Measurements from ENCODE around the gene PACRG.

PACRG gene

DNA sequence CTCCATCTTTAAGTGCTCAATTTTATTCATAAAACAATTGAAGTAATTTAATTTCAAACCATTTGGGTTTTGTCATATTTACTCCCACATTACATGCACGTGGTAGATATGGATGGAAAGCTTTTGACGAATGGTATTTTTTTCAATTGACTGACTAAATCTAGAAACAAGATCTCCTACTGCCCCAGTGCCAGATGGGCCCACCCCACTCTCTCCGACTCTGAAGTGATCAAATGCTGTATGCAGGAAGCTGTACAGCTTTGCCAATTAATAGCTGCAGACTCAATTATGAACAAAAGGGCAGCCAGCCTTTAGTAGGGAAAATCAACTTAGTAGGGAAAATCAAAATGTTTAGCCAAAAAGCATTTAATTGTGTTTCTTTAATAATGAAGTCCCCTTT lies 46.2 kb downstream of the PACRG start:
- DNase-seq (ENCODE audit: low read depth in 1 of 2, low spot score in 1 of 2) = no peak

DNA sequence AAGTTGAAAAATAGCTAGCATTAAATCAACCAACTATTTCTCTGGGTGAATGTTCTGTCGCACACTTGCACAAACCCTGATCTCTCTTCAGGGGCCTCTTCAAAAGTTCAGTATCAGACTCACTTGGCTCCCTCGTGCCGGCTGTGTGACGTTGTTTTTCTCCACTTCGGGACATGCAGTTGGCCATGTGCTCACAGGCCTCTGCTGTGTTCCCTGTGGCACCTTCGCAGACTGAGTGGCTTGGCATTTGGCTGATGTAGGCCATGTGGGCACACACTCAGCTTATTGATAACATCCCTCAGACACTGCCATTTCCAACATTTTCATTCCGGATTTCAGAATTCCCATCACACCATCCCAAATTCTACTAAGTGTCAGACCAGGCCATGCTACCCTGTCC lies 49.3 kb downstream of the PACRG start:
- no peak for DNase-seq (ENCODE audit: low read depth in 1 of 2, low spot score in 1 of 2)

DNA sequence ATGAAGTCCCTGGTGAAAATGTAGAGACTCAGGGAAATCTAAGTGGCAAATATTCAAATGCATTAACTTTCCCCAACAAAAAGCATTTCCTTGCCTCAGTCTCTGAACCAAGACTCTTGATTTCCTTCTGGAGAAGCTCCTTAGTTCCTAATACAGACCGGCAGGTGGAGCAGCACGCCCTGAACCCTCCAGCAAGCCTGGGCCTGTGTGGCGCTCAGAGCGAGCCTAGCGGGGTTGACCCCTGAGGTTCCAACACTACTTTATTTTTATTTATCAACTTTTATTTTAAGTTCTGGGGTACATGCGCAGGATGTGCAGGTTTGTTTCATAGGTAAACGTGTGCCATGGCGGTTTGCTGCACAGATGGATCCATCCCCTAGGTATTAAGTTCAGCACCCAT lies 50.8 kb downstream of the PACRG start:
- no peak for DNase-seq (ENCODE audit: low read depth in 1 of 2, low spot score in 1 of 2)

DNA sequence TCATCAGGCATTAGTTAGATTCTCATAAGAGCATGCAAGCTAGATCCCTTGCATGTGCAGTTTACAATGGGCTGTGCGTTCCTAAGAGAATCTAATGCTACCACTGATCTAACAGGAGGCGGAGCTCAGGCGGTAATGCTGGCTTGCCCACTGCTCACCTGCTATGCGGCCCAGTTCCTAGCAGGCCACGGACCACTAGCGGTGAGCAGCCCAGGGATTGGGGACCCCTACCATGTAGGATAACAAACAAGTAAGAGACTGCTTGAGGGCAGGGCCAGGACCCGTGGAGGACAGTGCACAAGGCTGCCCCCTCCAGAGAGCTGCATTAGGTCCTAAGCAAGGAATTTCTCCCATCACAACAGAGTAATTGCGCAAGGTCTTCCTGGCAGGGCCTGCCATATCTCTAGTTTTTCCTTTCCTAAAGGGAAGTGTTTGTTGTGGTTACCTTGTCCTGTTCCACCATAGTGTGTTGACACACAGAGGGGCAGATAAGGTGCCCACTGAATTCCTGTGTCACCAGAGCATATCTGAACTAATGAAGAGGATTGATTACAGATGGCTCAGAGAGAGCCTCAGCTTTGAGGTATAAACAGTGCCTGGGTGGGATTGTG lies 58.0 kb downstream of the PACRG start:
- no peak for DNase-seq (ENCODE audit: low read depth in 1 of 2, low spot score in 1 of 2)

DNA sequence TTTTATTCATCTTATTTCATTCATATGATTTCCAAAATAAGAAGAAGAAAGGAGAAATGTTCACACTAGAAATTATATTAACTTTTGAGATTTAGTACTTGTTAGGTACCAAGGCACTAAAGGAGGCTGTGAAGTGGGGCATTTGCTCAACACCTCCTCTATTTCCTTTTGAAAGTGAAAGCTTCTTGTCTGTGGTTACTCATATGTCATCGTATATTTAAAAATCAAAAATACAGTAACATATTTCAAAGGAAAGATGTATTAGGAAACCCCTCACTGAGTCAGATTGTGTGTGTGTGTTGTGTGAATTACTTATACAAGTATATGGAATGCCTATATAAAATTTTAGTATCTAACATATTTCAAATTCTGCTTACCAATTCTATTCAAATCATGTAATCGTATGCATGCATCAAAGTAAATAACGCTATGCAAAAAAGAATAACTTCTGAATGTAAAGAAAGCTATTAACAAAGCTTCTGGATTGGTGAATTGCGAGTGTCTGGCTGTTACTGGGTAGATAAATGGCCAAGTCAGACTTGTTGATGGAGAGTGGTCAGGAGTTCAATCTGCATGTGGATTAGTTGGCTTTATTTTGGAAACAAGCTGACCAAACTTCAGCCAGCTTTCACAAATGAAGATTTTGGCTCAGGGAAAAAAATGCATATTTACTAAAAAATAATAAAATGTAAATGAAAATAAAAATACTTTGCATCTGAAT lies 70.9 kb downstream of the PACRG start:
- no peak for DNase-seq (ENCODE audit: low read depth in 1 of 2, low spot score in 1 of 2)

DNA sequence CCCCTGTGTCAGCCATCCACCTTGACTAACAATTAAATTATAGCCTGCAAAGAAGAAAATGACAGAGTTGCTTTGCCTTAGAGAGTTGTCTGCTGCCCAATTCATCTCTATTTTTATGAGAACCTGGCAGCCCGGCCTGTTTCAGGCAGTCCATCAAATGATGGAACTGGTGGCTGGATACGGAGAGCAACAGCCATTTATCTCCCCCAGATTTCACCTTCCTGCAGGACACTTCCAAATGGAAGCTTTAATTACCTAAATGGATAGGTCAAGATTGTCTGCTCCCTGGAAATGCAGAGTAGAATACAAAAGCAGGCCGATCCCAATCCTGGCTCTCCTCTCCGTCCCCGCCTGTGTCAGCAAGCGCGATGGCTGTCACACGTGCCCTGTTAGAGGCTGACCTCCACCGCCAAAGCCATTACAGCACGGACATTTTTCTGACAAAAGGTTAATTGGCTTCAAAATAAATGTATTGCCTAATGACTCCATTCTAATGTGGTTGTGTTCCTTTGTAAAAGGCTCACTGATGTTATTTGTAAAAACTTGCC lies 86.7 kb downstream of the PACRG start:
- DNase-seq (ENCODE audit: low read depth in 1 of 2, low spot score in 1 of 2) = no peak

DNA sequence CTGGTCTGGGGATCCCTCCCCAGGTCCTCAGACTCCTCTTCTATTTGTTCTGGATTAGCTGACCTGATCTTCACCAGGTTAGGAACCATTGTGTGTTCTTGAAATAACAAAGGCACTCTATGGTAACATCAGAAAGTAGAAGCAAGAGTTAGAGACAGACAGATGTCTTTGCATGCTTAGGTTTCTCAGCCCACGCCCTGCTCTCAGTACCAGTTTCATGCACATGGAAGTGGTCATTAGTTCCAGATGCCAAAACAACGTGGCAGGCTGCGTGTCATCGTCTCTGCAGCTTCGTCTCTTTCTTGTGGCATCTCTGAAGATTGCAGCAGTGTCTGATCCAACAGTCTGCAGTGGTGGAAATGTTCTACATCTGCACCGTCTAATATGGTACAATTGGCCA lies 89.4 kb downstream of the PACRG start:
- DNase-seq (ENCODE audit: low read depth in 1 of 2, low spot score in 1 of 2) = no peak

DNA sequence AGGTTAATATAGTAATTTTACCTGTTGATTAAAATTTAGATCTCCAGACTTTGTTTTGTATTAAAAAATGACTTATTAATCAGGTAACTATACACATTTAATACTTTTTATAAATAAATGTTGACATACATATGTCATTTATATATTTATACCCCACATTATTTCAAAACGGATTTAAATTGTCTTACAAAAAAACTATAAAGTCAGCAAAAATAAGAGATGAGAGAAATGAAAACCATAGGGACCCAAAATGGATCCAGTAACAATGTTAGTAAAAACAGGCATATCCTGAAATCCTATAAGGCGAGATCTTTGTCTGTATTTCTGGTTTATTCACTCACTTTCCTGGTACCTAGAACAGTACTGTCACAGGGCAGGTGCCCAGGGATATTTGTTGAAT lies 91.5 kb downstream of the PACRG start:
- DNase-seq (ENCODE audit: low read depth in 1 of 2, low spot score in 1 of 2) = no peak

DNA sequence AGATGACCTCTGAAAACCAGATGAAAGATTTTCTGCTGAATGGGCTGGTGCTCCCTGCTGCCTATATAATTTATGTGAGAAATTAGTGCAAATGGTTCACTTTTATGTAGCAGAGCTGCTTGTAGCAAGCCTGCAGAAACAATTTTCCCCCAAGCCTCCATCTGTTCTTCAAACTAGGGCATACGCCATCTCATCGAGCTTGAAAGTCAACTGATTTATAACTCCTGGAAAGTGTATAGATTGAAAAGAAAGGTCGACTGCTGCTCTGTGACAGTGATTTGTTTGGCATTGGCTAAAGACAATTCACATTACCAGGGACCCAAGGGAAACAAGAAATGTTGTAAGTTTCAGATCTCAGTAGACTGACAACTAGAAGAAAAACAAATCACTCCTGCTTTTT lies 93.3 kb downstream of the PACRG start:
- DNase-seq (ENCODE audit: low read depth in 1 of 2, low spot score in 1 of 2) = no peak

DNA sequence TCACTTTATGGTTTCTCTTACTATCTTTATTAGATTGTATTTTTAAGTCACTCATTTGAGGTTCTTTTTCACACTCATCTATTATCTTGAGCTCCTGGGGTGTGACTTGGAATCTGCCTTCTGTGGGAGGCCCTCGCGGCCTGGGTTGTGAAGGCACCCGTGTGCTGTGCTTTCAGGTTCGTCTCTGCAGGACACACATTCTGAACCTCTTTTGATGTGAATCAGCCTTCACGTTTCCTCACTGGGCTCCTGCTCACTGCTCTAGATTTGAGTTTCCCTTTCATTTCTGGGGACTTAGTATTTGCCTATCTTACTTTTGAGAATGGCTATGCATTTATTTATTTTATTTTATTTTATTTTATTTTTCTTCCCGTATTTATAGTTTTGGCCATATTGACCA lies 97.8 kb downstream of the PACRG start:
- no peak for DNase-seq (ENCODE audit: low read depth in 1 of 2, low spot score in 1 of 2)

DNA sequence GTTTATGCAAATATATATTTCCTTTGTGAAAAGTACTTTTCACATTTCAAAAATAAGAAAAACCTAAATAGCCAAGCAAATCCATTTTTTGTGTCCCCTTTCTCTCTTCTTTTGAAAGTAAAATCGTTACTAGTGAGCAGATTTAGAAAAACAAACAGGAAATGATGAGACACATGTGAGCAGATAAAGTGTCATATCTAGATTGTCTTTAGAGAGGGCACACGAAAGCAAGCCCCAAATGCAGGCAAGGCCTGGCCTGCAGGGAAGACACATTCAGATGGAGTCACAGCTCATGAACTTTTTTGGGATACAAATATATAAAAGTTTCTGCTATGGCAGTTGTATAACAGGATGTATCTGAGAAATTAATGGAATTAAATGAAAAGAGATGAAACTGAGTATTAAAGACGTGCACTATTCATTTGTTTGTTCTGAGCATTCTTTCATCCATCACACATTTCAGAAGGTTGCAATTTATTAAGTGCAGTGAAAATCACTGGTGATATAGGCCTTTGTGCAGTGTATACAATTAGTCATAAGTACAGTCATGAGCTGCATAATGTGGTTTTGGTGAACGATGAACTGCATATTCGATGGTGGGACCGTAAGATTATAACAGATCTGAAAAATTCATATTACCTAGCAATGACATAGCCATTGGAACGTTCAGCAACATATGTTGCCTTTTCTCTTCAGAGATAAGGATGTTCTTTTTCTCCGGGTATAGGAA lies 101.4 kb downstream of the PACRG start:
- no peak for DNase-seq (ENCODE audit: low read depth in 1 of 2, low spot score in 1 of 2)

DNA sequence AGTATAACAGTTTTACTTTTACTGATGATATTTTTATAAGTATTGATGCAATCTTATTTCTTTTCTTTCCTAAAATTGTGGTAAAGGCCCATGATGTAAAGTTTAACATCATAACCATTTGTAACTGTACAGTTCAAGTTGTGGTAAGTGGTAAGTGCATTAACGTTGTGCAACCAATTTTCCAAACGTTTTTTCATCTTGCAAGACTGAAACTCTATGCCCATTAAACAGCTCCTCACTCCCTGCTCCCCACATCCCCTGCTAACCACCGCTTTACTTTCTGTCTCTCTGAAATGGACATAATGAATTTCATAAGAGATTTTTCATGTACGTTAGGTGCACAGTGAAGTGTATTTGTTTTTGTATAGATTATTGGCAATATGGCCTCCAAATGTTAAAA lies 106.0 kb downstream of the PACRG start:
- no peak for DNase-seq (ENCODE audit: low read depth in 1 of 2, low spot score in 1 of 2)

DNA sequence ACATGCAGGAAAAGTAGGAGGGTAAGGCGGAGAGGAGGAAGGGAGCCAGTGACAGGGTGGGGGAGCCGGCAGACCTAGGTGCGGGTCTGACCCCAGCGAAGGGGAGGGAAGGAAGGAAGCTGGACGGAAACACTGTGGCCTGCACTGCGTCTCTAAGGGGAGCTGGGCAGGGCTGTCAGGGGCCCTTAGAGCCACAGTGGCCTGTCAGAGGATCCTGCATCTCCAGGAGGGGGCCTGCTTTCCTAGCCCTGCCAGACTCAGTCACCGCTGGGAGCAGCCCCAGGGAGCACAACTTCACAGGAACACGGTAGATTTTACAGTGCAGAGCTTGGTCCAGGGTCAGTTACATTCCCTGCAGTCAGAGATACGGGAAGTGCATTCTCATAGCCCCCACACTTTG lies 118.2 kb downstream of the PACRG start:
- no peak for DNase-seq (ENCODE audit: low read depth in 1 of 2, low spot score in 1 of 2)

DNA sequence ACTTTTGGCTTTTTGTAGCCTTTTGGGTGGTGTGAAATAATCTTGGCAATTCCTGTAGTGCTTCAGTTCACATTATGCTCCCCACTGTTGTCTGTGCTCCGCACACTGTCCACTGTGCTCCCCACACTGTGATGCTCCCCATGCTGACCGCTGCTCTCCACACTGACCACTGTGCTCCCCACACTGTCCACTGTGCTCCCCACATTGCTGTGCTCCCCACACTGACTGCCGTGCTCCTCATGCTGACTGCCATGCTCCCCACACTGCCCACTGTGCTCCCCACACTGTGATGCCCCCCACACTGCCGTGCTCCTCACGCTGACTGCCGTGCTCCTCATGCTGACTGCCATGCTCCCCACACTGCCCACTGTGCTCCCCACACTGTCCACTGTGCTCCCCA lies 118.9 kb downstream of the PACRG start:
- no peak for DNase-seq (ENCODE audit: low read depth in 1 of 2, low spot score in 1 of 2)

DNA sequence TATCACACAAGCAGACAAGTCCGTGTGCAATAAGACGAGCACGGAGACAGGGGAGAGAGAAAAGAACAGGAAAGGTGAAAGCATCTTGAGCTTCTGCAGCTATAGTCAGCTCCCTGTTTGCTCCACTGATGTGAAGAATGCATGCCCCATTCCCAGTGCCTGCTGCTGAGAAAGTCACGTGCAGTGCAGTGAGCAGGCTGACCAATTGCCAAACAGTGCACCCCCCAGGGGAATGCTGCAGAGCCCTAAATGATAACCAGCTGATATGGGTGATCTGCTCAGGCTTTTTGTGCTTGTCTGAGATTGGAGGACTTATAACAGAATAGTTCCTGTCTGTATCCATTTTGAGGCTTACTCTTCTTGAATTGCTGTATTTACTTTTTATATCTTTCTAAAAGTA lies 121.5 kb downstream of the PACRG start:
- no peak for DNase-seq (ENCODE audit: low read depth in 1 of 2, low spot score in 1 of 2)

DNA sequence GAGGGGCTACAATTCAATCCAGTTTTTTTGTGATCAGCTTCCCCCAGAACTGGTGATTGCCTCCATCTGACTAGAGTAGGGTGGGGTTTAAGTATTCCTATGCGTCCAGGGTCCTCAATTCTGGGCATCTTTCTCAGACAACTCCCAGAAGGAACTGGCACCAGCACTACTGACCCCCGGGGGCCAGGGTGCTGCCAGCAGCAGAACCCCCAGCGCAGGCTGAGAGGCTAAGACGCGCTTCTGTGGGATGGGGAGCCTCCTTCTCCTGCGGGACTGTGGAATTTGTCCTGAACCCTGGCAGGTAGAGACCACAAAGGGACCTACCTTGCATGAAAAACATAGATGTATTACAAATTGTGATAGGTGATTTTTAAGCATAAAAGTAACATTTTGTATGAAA lies 124.4 kb downstream of the PACRG start:
- DNase-seq (ENCODE audit: low read depth in 1 of 2, low spot score in 1 of 2) = no peak

DNA sequence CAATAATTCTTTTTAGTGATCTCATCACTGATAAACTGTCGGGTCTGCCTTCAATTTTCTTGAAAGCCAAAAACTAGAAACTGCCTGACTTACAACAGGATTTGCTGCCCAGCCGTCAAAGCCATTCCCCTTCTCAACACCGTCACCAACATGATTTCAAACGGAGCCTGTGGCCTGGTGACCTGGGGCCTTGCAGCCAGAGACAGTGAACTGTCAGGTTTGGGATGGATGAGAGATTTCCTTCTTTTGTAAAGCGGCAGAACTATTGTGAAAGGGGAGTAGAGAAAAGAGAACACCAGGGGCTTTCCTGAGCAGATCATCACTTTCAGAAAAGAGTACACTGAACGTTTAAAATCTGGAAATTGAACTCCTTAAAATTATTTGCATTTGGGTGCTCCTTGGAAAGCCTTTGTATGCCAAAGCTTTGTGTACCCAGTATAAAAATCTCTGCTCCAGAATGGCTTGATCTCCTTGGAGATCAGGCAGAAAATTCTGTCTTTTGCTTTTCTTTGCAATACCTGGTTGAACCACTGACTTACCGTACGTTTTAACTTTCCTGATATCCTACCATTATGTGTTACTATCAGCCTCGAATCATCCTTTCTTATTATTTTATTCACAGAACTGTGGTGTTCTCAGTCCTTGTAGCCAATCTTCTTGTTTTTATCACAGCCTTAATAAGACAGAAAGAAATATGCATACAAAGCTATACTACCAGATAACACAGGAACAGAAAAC lies 125.2 kb downstream of the PACRG start:
- DNase-seq (ENCODE audit: low read depth in 1 of 2, low spot score in 1 of 2) = no peak

DNA sequence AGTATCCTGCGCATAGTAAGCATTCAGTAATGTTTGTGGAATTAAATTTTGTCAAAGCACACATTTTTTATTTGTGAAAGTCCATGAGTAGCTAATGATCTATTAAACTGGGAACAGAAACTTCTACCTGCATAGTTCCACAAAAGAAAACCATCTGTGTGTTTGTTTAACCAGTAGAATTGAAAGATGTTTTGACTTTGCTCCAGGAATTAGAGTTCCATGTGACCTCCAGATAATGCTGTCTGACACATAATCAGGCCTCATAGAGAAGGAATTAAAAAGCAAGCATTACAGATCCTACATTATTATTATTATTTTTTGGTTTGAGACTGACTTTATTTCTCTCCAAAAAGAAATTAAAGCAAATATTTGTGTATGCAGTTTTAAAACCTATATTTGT lies 126.5 kb downstream of the PACRG start:
- no peak for DNase-seq (ENCODE audit: low read depth in 1 of 2, low spot score in 1 of 2)

DNA sequence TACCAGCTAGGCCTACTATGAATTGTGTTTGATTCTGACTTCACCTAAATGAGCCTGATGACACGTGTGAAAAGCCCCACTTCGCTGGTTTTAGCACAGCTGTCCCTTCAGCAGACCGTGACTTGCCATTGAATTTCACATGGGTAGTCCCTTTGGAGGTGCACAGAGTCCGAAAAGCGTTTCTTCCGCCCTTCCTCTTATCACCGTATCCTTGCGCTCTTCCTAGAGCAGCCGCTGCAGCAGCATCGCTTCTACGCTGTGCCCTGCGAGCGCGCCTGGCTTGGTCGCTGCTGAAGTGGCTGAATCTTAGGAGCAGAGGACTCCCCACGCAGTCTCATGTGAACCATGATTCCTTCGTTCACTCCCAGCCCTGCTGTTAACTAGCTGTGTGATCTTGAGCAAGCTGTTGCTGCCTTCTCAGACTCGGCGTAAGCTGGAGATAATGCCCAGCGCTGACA lies 127.0 kb downstream of the PACRG start:
- DNase-seq (ENCODE audit: low read depth in 1 of 2, low spot score in 1 of 2) = no peak

DNA sequence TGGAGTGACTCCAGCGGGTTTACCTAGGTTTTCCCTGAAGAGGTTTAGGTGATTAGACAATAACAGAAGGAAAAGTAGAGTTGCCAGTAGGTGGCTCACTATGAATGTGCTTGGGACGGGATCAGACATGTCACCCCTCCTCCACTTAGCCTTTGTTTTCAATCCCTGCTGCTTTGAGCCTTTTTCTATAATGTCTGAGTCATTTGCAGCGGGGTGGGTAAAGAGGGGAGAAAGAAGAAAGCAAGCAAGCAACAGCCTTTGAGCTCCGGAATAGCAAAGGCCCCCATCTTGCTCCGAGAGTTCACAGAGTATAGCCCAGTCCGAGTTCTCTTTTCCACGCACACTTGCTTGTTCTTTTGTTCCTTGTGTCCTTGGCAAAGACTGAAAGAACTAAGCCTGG lies 129.1 kb downstream of the PACRG start:
- DNase-seq (ENCODE audit: low read depth in 1 of 2, low spot score in 1 of 2) = no peak

DNA sequence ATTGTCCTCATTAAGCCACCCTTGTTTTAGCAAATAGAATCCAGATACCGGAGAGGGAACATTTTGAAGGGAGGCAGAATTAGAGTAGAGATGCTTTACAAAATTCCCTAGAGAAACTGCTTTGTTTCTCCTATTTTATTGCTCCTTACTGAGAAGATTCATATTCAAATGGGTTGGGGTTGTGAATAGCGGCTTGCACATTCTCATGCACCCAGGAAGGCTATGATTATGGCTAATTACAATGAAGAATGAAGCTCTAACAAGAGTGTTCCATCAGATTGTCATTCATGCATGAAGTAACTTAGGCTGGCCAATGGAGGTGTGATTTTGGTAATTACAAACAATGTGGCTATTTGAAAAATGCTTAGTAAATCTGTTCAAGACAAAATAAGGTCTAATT lies 129.6 kb downstream of the PACRG start:
- no peak for DNase-seq (ENCODE audit: low read depth in 1 of 2, low spot score in 1 of 2)

DNA sequence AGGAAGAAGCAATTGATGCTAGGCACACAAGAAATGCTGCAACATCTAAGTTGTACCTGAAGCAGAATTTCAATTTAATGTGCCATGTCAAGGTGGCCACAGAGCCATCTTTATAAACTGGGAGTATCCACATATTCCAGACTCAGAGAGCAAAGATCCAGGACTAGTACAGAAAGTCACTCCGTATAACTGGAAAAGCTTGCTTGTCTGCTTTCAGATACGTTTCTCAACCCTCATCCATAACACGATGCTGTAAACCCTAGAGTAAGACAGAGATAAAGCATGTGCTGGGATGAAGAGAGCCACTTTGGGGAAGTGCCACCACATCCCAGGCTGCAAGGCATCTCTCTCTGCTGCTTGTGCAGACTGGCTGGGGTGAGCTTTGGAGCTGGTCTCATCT lies 134.7 kb downstream of the PACRG start:
- DNase-seq (ENCODE audit: low read depth in 1 of 2, low spot score in 1 of 2) = no peak
